Ectodermal cell (in vitro differentiated cells): ENCODE data around the gene TNFRSF19.

Experiments used
- H3K27ac ChIP-seq: 2 replicates; pipeline ENCODE4 v1.7.0; 2013; ENCODE audit warnings: mild to moderate bottlenecking, low read depth, low read length; ENCODE audit not compliant: insufficient read depth, poor library complexity, severe bottlenecking
- H3K27me3 ChIP-seq: 2 replicates; pipeline ENCODE4 v1.7.0; 2013; ENCODE audit warnings: mild to moderate bottlenecking, low read length; ENCODE audit not compliant: insufficient read depth, control insufficient read depth, poor library complexity, severe bottlenecking
- H3K36me3 ChIP-seq: one replicate; pipeline ENCODE4 v1.7.0; 2013; ENCODE audit warnings: low read length; ENCODE audit not compliant: control insufficient read depth, insufficient read depth
- H3K4me1 ChIP-seq: one replicate; pipeline ENCODE4 v1.7.0; 2013; ENCODE audit warnings: low read length; ENCODE audit not compliant: control insufficient read depth, insufficient read depth
- H3K4me3 ChIP-seq: 2 replicates; pipeline ENCODE4 v1.7.0; 2013; ENCODE audit warnings: low read depth, low read length, control low read depth; ENCODE audit not compliant: insufficient read depth
- H3K9me3 ChIP-seq: 2 replicates; pipeline ENCODE4 v1.7.0; 2013; ENCODE audit warnings: mild to moderate bottlenecking, low read length, moderate library complexity; ENCODE audit not compliant: control insufficient read depth
- WGBS, 2 experiments: methylation state at CpG; one replicate each; pipeline ENCODE4 v1.1.7; 2013; ENCODE audit warnings: missing lambda C conversion rate in 2 of 2; 5-methylcytosine and 5-hydroxymethylcytosine counted together

TNFRSF19 gene

DNA sequence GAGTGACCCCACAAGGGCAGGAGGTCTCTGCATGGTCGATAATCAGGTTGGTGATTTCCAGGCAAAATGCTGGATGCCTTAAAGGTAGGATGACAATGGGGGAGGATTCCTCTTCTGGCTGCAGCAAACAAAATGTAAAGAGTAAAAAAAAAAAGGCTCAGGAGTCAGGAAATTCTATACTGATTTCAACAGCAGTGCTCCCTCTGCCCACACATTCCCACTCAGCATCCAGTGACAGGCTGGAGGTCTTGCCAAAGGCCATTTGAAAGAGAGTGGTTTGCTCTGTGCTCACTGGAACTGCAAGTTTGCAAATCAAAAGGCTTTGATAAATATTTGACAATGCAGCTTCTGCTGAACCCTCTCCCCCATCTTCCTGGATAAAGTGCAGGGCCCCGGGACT lies 135.4 kb downstream of the TNFRSF19 start:
- Histone ChIP-seq H3K4me1 (no peaks in the 10 kb centered on the region), H3K27ac (no peak overlapping the region), H3K9me3 (no peaks in the 10 kb centered on the region), H3K36me3 (no peaks in the 10 kb centered on the region), H3K4me3 (no peak overlapping the region), H3K27me3 (no peaks in the 10 kb centered on the region)
- 85 to 88% methylated on average over 2 of the region's 2 CpGs for WGBS, 2 experiments

GRCh38 chr13:23707674-23708073 lies 137.5 kb downstream of the TNFRSF19 start:
- Histone ChIP-seq H3K4me1 (no peaks in the 10 kb centered on the region), H3K27me3 (no peaks in the 10 kb centered on the region), H3K36me3 (no peaks in the 10 kb centered on the region), H3K4me3 (no peak overlapping the region), H3K27ac (no peak overlapping the region), H3K9me3 (no peaks in the 10 kb centered on the region)
- WGBS, 2 experiments, result 91 to 94% methylated on average over 3 of the region's 3 CpGs

- H3K36me3 ChIP-seq, result no peaks in the 10 kb centered on the region
- H3K27me3 ChIP-seq, result no peaks in the 10 kb centered on the region
- 86 to 95% methylated on average over 1 of the region's 1 CpG for WGBS, 2 experiments
- H3K9me3 ChIP-seq, result no peaks in the 10 kb centered on the region
- no peak overlapping the region for H3K27ac ChIP-seq
- H3K4me3 ChIP-seq, result no peak overlapping the region
- H3K4me1 ChIP-seq, result no peaks in the 10 kb centered on the region
Observed at GRCh38 chr13:23709536-23709935, 139.3 kb downstream of the TNFRSF19 start.

- Histone ChIP-seq H3K4me1 (no peaks in the 10 kb centered on the region), H3K27ac (no peak overlapping the region)
- WGBS, 2 experiments, result no CpG with 5 or more reads among the region's 1 CpG
Observed at GRCh38 chr13:23710366-23710765, 140.2 kb downstream of the TNFRSF19 start.

DNA sequence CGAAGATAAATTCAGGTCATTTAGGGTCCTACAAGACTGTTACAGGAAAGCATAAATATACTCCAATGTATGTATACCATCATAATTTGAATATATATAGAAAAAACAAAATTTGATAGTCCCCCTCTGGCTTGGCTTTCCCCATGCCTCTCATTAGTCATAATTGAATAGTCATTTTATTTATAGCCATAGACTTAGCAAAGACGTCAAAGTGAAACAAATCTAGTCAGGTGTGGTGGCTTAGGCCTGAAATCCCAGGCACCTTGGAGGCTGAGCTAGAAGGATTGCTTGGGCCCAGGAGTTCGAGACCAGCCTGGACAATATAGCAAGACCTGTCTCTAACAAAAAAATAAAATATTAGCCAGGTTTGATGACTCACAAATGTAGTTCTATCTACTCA lies 141.1 kb downstream of the TNFRSF19 start:
- no peaks in the 10 kb centered on the region for H3K27me3 ChIP-seq
- no peaks in the 10 kb centered on the region for H3K36me3 ChIP-seq
- H3K9me3 ChIP-seq, result no peaks in the 10 kb centered on the region
- no peak overlapping the region for H3K4me3 ChIP-seq
- H3K4me1 ChIP-seq, result no peaks in the 10 kb centered on the region
- no peak overlapping the region for H3K27ac ChIP-seq
- WGBS, 2 experiments, result 84 to 97% methylated on average over 3 of the region's 3 CpGs

More at GRCh38 chr13:23710366-23710765, 140.2 kb downstream of the TNFRSF19 start:
- Histone ChIP-seq H3K9me3 (no peaks in the 10 kb centered on the region), H3K27me3 (no peaks in the 10 kb centered on the region), H3K4me3 (no peak overlapping the region), H3K36me3 (no peaks in the 10 kb centered on the region)

DNA sequence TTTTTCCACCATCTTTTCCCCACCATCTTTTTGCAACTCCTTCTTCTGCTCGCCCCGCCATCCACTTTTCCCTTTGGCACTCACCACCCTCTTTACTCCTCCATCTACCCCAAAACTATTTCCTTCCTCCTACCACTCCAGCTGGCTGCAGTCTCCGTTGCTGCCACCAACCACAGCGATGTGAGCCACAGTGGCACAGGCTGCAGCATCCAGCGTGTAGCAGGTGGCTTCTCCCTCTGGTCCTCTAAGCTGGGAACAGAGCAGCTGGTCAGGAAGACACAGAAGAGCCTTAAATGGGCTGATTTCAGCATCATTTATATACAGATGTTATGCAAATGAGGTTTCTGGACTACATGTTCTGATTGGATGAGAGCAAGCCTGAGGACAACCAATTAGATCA lies 144.5 kb downstream of the TNFRSF19 start:
- no peak overlapping the region for H3K4me3 ChIP-seq
- H3K4me1 ChIP-seq, result no peaks in the 10 kb centered on the region
- no peak overlapping the region for H3K27ac ChIP-seq
- no peaks in the 10 kb centered on the region for H3K9me3 ChIP-seq
- no peaks in the 10 kb centered on the region for H3K36me3 ChIP-seq
- no peaks in the 10 kb centered on the region for H3K27me3 ChIP-seq
- WGBS, 2 experiments, result 93 to 94% methylated on average over 5 of the region's 5 CpGs

GRCh38 chr13:23715092-23715761 lies 145.0 kb downstream of the TNFRSF19 start:
- no peaks in the 10 kb centered on the region for H3K9me3 ChIP-seq
- no peaks in the 10 kb centered on the region for H3K36me3 ChIP-seq
- no peaks in the 10 kb centered on the region for H3K27me3 ChIP-seq
- no peaks in the 10 kb centered on the region for H3K4me1 ChIP-seq
- 93% methylated on average over 18 of the region's 19 CpGs for WGBS, 2 experiments
- H3K4me3 ChIP-seq, result no peak overlapping the region
- H3K27ac ChIP-seq, result no peak overlapping the region

DNA sequence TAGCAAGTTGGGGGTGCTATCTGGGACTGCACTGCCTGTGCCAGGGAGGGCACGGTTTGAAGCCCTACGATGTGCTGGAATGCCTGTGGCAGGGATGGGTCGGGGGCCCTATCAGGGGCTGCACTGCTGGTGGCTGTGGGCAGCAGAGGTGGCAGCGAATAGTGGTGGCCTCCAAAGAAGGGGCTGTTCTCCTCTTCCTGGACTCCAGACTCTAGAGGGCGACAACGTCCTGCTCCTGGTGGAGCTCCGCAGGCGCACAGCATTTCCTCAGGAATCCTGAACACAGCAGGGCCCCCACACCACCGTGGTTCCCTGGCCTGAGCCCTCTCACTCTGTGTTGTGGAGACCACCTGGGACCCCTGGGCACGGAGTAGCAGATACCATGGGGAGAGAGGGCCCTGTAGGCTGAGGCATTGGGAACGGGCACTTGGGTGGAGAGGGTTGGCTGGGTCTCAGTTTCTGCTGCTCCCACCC lies 145.6 kb downstream of the TNFRSF19 start:
- no peaks in the 10 kb centered on the region for H3K36me3 ChIP-seq
- no peak overlapping the region for H3K4me3 ChIP-seq
- no peaks in the 10 kb centered on the region for H3K9me3 ChIP-seq
- 82% methylated on average over 11 of the region's 11 CpGs for WGBS, 2 experiments
- H3K4me1 ChIP-seq, result no peaks in the 10 kb centered on the region
- no peak overlapping the region for H3K27ac ChIP-seq
- no peaks in the 10 kb centered on the region for H3K27me3 ChIP-seq

- no peaks in the 10 kb centered on the region for H3K36me3 ChIP-seq
- H3K27ac ChIP-seq, result no peak overlapping the region
- H3K27me3 ChIP-seq, result no peaks in the 10 kb centered on the region
- WGBS, 2 experiments, result 98 to 99% methylated on average over 2 of the region's 2 CpGs
- no peaks in the 10 kb centered on the region for H3K4me1 ChIP-seq
- H3K9me3 ChIP-seq, result no peaks in the 10 kb centered on the region
- no peak overlapping the region for H3K4me3 ChIP-seq
Observed at GRCh38 chr13:23716401-23716800, 146.2 kb downstream of the TNFRSF19 start.

DNA sequence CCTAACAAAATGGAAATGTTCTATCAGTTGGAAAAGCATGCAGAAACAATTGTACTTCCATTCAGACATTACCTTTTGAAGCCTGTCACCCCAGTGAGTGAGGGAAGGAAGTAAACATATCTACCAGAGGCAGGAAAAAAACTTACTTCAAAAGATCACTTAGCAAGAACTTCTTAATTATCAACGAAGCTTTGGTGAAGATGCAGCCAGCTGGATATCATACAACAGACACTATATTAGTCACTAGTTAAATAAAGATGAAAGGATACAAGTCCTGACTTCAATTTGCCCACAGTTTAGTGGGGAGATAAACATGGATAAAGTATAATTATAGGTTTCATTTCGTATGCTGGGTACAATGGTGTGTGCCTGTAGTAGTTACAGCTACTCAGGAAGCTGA lies 148.8 kb downstream of the TNFRSF19 start:
- Histone ChIP-seq H3K4me1 (peaks cover 8% of the 10 kb centered on the region), H3K27me3 (no peaks in the 10 kb centered on the region), H3K36me3 (no peaks in the 10 kb centered on the region), H3K4me3 (no peak overlapping the region), H3K27ac (no peak overlapping the region), H3K9me3 (no peaks in the 10 kb centered on the region)
- WGBS, 2 experiments, result 86 to 94% methylated on average over 1 of the region's 2 CpGs
